Activated T-cell treated with anti-CD3 and anti-CD28 coated beads for 24 hours (primary cell): ENCODE results near the gene CCN5.
"Not testable (repeated sequence)": the region's sequence is repeated elsewhere in the genome, so short reads cannot be mapped to it uniquely, and the experiment has no call there.

Source experiments
- DNase-seq: peaks from one replicate; pipeline ENCODE4 v3.0.0-alpha.2; 2020; ENCODE audit warnings: low read depth

The CCN5 gene

DNA sequence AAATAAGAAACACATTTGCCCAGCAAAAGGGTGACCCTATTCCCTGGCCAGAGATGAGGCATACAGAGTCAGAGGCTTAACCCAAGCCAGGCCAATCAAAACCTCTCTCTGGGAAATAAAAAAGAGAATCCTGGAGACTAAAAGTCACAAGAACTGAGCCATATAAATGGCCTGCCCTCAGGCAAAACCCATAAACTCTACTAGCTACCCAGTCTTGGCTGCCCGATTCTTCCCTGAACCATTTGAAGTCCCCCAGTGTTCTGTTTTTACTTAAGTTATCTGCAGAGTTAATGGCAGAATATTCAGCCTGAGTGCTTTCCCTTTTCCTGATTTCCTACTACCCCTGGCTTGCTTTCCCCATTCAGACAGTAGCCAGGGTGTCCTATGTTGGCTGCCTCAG lies 44.4 kb downstream of the CCN5 start:
- DNase-seq, result no peak

- no peak for DNase-seq
Observed at GRCh38 chr20:44761423-44761822, 46.3 kb downstream of the CCN5 start.

GRCh38 chr20:44762466-44763140 lies 47.4 kb downstream of the CCN5 start:
- no peak for DNase-seq

DNA sequence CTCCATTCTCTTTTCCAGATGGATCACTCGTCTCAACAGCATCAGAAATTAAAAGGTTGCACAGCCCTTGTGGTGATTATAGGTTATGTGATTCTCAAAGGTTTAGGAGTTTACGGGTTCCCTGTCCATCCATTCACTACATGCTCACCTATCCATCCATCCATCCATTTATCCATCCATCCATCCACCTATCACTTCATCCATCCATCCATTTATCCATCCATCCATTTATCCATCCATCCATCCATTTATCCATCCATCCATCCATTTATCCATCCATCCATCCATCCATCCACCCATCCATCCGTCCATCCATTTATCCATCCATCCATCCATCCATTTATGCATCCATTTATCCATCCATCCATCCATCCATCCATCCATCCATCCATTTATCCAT lies 48.6 kb downstream of the CCN5 start:
- DNase-seq, result not testable (repeated sequence)

GRCh38 chr20:44765091-44765490 lies 49.9 kb downstream of the CCN5 start:
- DNase-seq, result no peak

GRCh38 chr20:44765701-44766347 lies 50.7 kb downstream of the CCN5 start:
- DNase-seq, result no peak

DNA sequence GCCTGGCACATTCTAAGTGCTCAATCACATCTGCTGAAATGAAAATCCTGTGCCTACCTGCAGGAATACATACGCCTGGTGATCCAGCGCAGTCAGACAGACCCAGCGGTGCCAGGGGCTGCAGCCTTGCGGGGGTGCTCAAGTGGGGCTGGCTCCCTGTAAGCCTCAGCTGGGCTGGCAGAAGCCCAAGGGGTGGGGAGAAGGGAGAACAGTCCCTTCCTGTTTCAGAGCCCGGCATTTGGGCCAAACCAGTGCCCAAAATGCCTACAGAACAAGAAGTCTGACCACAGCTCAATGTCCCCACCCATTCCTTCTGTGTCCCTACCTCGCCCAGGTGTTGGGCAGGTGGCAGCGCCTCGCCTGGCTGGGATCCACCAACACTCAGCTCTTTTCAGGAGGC lies 53.1 kb downstream of the CCN5 start:
- DNase-seq, result no peak

GRCh38 chr20:44768854-44769480 lies 53.8 kb downstream of the CCN5 start:
- no peak for DNase-seq

DNA sequence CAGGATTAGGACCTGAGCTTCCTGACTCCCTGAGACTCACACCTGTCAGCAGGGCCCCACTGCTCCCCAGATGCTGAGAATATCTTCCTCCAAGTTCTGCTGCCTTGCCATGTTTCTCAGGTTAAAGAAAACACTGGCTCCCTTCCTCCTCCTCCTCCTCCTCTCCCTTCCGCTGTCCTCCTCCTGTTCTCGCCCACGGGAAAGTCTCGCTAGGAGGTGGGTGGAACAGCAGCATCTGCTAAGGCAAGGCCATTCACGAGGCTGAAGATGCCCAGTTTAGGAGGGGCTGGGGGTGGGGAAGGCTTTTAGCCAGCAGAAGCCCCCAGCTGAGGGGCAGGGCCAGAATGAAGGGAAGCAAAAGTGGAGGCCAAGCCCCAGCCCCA lies 54.3 kb downstream of the CCN5 start:
- no peak for DNase-seq

DNA sequence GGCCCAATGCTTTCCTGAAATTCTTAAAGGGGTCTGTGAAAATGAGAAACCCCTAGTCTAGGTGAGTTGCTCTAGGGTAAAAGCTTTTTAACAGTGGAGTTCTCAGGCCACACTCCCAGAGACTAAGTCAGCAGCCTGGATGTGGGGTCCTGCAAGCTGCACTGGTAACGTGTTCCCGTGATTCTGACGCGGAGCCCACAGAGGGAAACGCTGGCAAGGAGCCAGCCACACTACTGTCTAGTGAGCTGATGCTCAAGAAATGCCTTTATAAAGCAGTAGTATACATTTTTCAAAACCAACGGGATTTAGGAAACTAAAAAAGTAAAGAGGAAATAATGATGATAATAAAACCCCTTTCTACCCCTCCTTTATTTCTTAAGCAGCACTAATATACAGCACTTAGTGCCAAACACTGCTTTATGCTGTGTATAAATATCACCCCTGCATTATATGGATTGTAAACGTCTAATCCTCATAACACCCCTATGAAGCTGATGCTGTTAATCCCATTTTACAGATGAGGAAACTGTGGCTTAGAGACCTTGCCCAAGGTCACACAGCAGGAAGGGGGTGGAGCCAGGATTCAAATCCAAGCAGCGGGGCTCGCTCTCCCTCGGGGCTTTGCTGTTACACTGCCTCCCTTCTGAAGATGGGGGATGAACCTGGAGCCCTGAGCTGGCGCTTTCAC lies 55.5 kb downstream of the CCN5 start:
- no peak for DNase-seq

DNA sequence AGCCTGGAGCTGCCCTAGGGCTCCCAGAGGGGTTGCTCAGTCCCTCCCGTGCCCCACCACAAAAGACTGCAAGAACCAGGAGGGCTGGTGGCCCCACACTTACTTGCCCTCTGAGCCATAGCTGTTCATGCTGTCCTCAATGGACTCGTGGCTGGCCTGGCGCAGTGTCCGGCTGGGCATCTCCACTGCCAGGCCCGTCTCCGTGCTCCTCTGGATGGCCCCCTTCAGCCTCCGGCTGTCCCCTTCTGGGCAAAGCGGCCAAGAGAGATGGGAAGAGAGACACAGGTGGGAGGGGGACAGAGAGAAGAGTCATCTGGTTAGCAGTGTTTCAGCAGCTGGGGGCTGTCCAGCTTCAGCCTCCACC lies 56.0 kb downstream of the CCN5 start:
- no peak for DNase-seq

- no peak for DNase-seq
Observed at GRCh38 chr20:44772636-44773035, 57.5 kb downstream of the CCN5 start.

DNA sequence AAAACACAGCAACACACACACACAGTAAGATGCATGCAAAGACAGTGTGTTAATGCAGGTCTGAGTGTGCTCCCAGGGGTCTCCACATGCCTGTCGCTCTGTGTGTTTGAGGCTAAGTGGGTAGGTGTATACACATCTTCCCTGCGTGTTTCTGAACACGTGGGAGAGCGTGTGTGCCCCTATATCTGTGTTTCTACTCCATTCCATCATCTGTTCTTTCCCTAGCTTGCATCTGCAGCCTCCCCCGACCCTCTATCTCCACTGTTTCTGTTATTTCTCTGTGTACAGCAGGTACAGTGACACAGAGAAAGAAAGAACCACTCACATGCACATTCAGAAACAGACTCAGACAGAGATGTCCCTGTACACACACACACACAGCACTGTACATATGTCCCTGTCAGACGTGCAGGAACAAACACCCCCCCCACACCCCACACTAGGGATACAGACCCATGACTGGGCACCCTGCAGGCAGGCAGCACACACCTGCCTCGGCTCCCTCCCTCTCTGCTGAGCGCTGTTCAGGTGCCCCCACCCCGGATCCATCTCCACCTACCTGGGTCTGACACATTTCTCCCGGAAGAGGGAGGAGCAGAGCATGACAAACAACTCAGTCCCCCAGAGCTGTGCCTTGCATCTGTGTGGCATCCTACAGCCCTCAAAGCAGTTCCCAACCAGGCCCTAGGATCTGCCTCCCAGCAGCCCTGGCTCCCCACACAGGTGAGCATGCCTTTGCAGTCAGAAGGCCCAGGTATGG lies 58.1 kb downstream of the CCN5 start:
- no peak for DNase-seq

GRCh38 chr20:44776980-44777379 lies 61.8 kb downstream of the CCN5 start:
- DNase-seq, result no peak
